Fibroblast of peridontal ligament (primary cell): ENCODE measurements around the gene SLC18A3.

Source experiments
- DNase-seq: peaks from one replicate; pipeline ENCODE4 v3.0.0-alpha.2; 2010; ENCODE audit errors: extremely low read depth

The SLC18A3 gene

DNA sequence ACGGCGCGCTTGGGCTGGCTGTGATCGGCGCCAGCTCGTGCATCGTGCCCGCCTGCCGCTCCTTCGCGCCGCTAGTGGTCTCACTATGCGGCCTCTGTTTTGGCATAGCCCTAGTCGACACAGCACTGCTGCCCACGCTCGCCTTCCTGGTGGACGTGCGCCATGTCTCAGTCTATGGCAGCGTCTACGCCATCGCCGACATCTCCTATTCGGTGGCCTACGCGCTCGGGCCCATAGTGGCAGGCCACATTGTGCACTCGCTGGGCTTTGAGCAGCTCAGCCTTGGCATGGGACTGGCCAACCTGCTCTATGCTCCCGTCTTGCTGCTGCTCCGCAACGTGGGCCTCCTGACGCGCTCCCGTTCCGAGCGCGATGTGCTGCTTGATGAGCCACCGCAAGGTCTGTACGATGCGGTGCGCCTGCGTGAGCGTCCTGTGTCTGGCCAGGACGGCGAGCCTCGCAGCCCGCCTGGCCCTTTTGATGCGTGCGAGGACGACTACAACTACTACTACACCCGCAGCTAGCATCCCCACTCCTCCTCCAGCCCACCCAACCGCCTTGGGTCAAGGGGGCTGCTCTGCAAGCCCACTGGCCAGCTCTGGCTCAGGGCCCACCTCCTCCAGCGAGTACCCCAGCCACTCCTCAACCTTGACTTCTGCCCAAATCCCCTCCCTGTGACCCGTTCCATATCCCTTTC lies 1.9 kb downstream of the SLC18A3 start:
- DNase-seq, result no peak

DNA sequence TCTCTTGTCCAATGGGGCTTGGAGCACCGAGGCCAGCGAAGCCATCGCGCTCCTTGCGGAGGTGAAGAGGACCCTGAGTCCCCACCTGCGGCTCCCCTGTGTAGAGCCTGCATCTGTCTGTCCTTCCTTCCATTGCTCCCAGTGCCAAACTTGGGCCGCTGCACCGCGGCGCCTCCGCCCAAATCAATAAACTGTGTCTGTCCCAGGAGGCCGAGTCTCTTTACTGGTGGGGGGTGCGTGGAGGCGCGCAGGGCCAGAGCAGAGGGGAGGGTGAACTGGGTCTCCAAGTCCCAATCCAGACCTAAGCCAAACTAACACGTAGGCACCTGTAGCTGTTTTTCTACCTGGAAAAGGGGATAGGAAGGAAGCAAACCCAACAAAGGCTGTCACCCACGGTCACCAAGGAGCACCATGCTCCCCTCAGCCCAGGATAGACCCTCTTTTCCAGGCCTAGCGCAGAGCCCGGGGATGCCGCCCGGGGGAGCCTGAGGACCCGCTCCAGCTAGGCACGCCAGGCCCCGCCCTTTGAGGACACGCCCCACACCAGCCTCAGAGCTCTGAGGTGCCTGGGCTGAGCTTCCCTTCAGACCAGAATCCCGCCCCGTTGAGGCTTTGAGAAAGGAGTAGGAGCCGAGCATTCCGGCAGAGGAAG lies 2.5 kb downstream of the SLC18A3 start:
- DNase-seq, result no peak

DNA sequence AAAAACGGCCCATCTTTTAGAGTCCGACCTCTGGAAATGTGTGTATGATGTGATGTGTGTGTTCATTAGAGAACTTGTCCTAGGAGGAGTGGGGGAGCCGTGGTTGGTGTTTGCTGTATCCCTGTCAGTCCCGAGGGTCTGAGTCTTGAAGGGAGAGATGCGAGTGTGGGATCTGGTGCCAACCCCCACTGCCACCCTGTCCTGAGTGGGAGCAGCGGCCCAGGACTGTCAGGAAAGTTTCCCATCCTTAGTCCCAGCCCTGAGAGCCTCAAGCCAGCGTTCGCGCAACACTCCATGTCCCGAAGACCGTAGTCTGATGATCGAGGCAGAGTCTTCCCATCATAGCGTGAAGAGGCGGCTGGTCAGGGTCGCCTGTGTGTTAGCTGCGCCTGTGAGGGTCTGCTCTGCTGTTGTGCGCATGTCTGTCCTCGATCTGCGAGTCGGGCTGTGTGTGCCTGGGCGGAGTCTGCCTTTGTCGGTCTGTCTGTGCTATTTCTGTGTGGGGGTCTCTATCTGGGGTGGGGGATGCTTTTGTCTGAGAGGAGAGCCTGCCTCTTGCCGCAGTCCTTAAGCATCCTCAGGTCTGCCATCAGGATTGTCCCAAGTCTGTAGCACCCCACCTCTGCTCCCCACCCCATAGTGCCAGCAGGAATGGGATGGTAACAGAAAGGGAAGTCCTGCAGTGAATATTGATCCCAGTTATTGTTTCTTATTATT lies 3.2 kb downstream of the SLC18A3 start:
- DNase-seq, result no peak

DNA sequence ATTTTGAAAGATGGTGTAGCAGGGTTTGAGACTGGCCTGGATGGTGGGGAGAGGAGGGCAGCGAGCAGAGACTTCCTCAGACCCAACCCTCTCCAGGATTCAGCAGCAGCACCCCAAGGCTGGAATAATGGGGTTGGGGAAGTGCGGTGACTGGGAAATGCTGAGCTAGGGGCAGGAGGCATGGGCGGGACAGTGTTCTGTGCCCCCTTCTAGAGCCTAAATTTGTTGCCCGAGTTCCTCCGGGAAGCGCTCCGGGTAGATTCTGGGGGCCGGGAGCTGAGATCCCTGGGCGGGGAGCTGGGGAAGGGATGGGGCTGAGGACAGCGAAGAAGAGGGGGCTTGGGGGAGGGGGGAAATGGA lies 3.8 kb downstream of the SLC18A3 start, which contains the start of gene CHAT:
Gene CHAT, plus strand, starts transcription at position 156 of the 360 bp plus-strand sequence. Its CDS starts 153 bp downstream, at position 309.
- no peak for DNase-seq

DNA sequence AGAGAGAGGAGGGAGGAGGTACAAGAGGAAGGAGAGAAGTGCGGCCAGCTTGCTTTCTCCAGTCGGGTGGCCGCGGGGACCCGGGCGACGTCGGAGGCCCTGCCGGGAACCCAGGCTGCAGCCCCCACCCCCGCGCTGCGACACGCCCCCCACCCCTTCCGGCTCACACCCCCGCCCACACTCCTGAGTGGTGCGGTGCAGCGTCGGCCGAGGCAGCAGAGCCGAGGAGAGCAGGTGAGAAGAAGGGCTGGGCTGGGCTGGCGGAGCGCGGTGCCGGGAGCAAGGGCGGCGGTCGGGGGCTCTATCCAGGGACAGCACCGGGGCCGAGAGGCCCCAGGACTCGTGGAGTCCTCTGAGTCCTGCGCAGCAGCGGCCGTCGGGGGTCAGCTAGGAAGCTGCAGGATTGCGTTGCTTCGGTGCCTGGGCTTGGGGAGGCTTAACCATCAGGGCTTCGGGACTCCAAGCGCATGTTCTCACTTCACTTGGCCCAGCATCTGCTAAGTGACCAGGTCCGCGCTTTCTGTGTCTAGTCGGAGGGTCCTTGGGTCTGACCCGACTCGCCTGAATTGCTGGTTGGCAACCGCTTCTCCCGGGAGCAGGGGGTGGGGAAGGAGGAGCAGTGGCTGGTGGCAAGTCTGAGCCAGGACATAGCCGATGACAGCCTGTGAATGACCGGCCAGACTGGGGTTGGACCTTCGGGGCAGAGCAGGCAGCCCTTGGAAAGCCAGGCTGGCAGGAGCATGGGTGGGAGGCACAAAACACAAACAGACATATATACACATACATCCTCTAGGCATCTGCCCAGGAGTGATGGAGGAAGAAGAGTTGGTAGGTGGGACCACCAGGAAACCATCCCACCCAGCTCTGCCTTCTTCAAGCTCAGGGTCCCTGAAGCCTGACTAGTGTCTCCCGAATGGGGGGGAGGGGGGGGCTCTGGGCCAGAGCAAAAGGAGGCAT lies 4.4 kb downstream of the SLC18A3 start:
- no peak for DNase-seq

DNA sequence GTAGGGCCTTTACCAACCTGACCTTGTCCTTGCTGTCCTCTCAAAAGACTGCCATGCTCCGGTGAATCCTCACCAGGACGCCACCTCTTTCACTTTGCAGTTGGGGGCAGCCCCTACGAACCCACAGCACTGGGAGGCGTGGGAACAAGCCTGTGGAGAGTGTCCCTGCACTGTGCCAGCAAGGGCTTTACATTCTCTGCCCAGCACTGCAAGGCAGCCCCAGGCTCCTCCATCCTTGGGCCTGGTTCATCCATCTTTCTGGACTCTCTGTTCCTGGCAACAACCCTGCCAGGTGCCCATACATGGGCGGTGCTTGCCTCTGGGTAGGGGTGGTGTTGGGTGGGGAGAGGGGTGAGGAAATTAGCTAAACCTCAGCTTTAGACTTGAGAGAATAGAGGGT lies 5.1 kb downstream of the SLC18A3 start:
- DNase-seq, result no peak

DNA sequence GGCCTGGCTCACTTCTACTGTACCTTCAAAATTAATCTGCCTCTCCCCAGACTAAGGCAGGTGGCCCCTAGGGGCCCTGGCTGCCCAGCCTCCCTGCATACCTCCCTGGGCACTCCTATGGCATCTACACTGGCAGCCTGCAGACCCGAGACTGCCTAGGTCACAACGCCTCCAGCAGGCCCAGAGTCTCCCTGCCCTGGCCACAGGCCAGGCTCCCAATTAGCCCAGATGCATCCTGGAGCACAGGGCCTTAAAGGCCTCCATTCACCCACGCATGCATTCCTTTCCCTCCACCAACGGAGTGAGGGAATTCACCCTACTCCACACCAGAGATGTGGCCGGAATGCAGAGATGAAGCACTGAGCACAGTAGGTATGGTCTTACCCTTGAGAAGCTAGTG lies 5.6 kb downstream of the SLC18A3 start:
- DNase-seq, result no peak

DNA sequence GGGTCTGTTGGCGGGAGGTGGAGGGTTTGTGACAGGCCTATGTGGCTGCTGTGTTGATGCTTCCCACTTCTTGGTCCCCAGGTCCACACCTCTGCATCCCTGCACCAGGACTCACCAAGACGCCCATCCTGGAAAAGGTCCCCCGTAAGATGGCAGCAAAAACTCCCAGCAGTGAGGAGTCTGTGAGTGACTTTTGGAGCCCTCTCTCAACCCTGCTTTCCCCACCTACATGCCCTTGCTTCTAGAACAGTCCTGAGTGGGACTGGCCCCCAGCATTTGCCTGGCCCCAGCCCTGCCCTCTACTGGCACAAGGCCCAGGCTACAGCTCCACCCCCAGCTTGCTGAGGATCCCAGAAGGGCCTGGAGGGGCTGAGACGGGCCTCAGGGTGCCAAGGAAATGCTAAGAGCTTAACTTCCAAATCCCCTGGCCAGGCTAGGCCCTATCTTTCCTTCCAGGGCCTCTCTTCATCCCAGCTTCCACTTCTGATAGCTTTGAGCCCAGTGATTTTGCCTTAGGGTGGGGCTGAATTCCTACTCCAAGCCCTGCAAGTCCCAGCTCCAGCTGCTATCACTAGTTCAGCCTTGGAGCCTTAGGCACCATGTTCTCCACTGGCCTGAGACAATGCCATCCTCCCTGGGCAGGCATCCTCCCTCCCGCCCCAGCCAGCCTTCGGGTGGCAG lies 6.5 kb downstream of the SLC18A3 start:
- DNase-seq, result no peak

DNA sequence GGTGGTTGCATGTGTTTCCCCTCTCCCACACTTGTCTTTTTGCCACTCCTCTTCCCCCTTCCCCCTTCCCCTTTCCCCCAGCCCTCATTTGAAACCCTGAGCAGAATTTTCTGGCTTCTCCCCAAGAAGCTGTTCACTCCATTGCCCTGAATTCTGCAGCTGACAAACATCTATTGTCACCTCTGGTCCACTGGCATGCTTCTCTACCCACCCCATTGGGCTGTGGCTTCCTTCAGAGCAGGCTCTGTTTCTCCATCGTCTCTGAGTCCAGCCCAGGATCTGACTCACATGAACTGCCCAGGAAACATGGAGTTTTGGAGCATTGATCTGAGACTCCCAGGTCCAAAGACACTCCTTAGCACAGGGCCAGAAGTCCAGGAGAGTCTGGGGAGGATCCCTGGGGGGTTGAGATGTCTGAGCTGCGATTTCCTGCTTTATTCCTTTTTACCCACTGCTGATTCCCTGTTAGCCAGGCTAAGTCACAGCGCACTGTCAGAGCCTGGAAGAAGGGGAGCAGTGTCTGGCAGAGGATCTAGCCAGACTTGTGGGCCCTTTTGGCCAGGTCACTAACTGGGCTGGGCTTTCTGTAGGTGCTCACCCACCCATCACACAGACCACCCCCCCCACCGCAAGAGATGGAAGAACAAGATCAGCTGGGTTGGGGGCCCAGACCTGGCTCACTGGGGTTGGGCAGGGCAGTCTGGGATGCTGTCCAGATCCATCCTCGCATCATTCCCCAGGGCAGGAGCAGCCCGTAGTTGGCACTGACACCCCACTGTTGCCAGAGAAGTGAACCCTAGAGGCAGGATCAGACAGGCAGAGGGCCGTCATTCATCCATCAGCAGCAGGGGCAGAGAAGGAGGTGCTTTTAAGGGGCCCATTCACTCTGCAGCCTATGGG lies 7.3 kb downstream of the SLC18A3 start:
- no peak for DNase-seq

DNA sequence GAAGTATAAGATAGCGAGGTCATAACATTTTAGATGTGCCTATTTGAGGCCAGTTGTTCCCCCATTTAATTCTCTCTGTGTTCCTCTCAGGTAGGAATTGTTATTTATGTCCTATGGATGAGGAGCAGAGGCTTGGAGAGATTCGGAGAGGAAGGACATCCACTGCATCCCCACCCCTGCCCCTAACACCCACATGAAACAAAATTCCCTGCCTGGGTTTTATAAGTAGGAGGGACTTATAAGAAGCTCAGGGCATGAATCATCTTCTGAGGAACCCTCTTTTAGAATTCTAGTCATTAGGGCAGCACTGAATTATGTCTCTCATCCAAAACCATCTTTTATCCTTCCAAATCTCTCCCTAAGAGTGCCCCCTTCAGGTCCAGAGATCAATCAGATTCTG lies 8.7 kb downstream of the SLC18A3 start:
- no peak for DNase-seq

DNA sequence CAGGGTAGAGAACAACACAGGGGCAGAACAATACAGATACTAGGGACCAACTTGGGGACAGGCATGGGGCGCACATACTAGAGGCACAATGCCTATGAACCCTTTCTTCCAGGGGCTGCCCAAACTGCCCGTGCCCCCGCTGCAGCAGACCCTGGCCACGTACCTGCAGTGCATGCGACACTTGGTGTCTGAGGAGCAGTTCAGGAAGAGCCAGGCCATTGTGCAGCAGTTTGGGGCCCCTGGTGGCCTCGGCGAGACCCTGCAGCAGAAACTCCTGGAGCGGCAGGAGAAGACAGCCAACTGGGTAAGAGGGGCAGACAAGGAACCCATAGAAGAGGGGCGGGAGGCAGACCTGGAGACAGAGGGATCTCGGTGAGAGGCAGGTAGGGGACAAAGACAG lies 9.5 kb downstream of the SLC18A3 start:
- DNase-seq, result no peak

DNA sequence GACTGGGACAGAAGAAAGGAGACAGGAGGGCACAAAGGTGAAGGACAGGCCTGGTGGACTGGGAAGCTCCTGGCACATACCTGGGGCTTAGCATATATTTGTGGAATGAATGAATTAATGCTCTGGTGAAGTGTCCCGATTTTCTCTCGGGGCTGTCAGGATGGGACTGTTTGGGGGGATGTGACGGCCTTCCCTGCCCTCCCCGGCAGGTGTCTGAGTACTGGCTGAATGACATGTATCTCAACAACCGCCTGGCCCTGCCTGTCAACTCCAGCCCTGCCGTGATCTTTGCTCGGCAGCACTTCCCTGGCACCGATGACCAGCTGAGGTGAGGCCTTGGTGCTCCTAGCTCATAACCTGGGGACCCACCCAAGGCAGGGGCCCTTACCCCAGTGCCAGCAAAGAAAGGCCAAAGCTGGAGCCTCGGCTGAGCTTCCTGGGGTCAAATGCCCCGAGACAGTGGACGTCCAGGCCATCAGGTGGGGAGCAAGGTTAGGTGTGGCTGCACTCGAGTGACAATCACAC lies 10.2 kb downstream of the SLC18A3 start:
- no peak for DNase-seq

DNA sequence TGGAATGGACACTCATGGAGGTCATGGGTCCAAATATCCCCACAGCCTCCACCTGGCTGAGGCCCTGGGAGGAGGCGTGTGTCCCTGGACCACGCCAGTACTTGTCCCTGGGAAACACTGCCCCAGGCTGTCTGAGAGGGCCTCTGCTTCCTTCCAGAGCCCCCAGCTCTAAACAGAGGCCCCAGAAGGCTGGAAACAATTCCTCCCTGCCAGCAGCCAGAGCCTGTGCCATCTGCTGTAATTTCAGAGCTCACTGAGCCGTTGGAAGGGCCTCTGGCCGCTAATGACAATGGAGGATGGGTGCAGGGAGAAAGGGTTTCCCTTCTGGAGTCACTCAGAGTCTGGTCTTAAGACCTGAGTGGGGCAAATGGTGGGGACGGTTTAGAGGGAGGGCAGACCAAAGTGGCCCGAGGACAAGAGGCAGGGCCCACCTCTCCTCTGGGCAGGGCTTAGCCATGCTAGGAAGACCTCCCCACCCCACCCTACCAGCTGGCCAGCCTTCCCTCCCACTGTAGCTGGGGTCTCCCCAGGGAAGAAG lies 10.8 kb downstream of the SLC18A3 start:
- DNase-seq, result no peak

DNA sequence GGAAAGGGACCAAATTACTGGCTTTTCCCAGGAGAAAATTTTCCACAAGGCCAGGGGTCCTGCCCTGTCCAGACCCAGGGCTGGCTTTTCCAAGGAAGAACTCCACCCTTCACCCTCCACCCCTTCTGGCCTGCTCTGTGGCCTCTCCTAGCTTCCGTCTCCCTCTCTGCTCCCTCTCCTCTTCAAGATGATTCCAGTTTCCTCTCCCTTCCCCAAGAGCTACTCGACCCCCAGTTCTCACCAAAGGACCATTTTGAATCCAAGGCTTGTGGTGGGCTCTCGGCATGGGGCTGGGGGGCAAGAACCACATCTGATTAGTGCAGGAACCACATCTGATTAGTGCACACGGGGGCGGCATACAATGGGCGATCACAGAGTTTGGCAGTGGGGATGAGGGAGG lies 11.5 kb downstream of the SLC18A3 start:
- no peak for DNase-seq

DNA sequence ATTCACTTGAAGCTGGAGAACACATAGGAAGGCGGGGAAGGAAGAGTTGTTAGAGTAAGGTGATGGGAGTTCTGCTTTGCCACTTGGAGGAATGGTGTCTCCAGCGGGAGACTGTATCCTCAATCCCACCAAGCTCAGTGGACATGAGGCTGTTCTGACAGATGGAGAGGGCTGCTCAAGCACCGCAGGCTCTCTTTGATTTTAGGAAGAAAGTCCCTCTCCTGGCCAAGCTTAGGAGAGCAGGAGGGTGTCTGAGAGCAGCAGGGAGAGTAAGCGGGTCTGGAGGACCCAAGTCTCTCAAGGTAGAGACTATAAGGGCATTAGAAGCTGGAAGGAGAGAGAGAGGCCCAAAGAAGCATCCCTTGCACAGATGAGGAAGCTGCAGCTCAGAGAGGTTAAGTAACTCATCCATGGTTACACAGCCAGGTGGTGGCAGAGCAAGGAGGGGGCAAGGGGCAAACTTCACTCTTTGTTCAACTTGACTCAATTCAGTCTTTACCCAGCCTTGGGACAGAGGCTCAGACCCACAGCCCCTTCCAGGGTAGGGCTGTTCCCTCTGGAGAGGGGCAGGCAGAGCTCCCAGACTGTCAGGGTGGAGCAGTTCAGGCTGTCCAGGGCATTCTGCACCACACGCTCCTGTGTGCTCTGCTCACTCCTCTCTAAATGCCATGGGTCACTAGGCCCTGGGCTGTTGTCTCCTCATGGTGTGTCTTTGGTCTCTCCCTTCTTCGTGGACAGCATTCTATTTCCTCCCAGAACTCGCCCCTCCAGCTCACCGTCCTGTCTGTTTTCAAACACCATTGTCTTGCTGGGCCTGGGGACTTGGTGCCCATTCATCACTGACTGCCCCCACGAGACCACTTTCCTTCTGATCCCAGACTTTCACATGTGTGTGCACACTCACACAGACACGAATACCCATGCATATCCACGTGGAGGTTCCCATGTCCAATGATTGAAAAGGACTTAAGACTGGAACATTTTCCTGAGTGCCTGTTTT lies 12.6 kb downstream of the SLC18A3 start:
- DNase-seq, result no peak

DNA sequence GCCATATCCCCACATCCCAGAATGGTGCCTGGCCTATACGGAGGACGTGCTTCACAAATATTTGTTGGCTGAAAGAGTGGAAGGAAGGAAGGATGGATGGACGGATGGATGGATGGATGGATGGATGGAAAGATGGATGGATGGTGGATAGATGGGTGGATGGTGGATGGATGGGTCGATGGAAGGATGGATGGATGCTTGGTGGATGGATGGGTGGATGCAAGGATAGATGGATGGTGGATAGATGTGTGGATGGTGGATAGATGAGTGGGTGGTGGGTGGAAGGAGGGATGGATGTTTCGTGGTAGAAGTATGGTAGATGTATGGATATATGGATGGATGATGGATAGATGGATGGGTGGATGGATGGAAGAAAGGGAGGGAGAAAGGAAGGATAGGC lies 14.5 kb downstream of the SLC18A3 start:
- no peak for DNase-seq

DNA sequence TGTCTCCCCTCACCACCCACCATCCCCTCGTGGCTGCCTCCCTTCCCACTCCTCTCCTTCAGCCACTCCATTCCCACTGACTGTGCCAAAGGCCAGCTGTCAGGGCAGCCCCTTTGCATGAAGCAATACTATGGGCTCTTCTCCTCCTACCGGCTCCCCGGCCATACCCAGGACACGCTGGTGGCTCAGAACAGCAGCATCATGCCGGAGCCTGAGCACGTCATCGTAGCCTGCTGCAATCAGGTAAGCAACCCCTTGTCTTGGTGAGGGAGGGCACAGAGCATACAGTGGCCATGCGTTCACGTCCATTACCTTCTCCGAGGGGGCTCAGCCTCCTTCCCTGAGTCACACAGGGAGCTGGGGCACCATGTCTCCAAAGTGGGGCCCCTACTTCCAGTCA lies 15.3 kb downstream of the SLC18A3 start:
- DNase-seq, result no peak

DNA sequence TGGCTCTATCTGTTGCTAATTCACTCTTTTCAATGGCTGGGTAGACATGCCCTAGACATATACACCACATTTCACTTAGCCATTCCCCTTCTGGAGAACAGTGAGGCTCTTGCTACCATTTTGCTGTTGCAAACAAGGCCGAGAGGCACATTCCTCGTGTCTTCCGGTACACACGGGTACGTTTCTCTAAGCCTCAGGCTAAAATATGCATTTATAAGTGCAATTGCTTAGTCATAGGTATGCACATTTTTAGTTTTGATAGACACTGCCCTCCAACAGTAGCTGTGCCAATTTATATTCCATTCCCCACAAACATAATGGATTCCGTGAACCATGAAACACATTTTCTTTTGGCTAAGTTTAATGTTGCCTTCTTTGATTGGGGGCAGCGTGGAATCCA lies 16.9 kb downstream of the SLC18A3 start:
- no peak for DNase-seq
